Measurements from ENCODE around the gene PARVB.

The PARVB gene

DNA sequence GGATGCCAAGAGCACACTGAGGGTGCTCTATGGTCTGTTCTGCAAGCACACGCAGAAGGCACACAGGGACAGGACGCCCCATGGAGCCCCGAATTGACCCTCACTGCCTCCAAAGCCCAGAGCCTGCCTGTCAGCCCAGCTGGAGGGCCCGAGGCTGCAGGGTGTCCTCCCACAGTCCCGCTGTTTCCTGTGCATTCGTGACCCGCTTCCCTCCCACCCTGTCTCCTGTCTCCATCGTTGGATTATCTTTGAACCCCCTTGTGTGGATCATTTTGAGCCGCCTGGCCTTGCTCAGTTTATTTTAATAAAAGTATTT is 182.2 kb downstream of the PARVB start:
- DNase-seq: no peak

DNA sequence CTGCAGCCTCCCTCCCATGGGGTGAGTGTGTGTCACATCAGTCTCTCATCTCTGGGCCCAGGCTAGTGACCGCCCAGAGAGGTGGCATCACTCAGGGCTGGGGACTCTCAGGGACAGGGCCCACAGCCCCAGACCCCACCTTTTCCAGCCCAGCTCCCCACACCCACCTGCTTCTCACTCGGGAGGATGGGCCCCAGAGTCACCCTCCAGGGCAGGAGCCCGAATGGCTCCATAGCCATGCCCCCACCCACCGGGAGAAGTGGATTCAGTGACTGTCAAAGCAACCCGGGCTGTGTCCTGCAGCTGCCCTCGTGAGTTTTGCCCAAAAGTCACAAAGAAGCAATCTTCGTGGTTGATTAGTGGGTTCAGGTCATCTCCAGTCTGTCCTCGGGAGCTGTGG is 182.6 kb downstream of the PARVB start:
- no peak for DNase-seq

DNA sequence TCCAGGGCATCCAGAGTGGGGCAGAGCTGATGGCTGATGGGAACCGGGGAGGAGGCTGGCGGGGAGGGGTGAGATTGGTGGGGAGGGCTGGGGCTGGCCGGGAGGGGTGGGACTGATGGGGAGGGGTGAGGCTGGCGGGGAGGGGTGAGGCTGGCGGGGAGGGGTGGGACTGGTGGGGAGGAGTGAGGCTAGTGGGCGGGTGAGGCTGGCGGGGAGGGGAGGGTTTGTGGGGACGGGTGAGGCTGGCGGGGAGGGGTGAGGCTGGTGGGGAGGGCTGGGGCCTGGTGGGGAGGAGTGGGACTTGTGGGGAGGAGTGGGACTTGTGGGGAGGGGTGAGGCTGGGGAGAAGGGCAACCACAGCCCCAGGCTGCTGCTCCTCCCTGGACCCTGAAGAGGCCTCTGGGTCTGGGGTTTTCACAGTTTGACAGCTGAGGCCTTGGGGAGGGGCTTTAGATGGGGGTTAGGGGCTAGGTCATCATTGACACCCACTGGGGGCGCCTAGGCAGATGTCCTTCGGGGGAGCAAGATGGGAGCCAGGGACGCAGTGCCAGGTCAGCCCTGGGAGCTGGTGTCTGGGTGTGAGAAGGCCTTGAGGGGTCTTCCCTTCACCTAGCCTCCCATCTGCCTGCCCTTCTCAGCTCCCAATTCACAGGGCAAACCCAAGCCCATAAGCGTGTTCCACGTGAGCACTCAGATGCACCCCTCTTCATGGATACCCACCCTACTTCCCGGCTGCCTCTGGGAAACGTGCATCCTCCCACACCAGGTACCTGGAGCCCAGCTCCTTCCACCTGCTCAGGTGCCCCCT is 183.3 kb downstream of the PARVB start:
- no peak for DNase-seq

DNA sequence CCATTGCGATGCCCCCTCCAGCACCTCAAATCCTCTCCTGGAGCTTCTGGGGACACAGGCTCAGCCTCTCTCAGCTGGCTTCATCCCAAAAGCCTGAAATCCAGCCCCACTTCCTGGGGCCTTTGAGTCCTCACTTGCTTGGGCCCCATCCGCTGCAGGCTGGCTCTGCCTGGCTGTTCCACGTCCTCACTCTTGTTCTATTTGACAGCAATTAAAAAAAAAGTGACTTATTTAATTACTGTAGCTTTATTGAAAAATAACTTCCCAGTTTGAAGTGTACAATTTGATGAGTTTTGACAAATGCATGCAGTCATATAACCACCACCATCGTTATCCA is 183.8 kb downstream of the PARVB start:
- DNase-seq: no peak

DNA sequence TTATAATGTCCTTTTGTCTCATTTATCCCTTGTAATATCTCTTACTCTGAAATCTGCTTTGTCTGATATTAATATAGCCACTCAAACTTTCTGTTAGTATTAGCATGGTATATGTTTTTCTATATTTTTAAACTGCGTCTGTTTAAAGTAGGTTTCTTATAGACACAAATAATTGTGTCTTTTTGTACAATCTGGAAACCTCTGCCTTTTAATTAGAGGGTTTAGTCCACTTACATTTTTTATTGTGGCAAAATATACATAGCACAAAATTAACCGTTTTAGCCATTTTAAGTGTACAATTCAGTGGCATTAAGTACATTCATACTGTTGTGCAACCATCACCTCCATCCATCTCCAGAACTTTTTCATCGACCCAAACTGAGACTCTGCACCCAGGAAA is 185.2 kb downstream of the PARVB start:
- no peak for DNase-seq

DNA sequence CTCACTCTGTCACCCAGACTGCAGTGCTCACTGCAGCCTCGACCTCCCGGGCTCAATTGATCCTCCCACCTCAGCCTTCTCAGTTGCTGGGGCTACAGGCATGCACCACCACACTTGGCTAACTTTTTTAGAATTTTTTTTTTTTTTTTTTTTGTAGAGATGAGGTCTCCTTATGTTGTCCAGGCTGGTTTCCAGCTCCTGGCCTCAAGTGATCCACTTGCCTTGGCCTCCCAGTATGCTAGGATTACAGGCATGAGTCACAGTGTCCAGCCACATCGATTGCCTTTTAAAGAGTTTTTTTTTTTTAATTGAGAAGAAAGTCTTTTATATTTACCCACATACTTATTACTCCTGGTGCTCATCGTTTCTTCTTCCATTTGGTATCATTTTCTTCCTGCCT is 186.6 kb downstream of the PARVB start:
- no peak for DNase-seq

DNA sequence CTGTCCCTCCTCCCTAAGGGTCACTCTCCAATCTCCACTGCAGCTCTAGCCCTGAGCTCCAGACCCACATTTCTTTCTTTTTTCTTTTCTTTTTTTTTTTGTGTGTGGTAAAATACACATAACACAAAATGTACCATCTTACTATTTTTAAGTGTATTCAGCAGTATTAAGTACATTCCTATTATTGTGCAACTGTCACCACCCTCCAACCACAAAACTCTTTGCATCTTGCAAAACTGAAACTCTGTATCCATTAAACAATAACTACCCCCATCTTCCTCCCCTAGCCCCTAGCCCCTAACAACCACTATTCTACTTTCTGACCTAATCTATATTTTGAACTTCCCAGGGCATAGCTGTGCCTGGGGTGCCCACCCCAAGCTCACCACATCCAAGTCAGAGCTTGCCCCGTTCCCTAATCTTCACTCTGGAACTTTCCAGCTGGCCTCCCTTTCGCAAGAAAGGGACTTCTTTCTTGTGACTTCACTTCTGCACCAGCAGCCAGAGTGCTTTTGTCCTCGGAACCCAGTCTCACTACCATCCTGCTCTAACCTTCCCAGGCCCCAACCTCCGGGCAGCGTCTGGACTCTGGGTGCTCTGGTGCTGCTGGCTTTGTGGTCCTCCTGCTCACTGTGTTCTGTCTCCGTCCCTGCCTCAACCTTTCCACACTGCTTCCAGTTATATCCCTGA is 187.3 kb downstream of the PARVB start:
- DNase-seq: no peak

DNA sequence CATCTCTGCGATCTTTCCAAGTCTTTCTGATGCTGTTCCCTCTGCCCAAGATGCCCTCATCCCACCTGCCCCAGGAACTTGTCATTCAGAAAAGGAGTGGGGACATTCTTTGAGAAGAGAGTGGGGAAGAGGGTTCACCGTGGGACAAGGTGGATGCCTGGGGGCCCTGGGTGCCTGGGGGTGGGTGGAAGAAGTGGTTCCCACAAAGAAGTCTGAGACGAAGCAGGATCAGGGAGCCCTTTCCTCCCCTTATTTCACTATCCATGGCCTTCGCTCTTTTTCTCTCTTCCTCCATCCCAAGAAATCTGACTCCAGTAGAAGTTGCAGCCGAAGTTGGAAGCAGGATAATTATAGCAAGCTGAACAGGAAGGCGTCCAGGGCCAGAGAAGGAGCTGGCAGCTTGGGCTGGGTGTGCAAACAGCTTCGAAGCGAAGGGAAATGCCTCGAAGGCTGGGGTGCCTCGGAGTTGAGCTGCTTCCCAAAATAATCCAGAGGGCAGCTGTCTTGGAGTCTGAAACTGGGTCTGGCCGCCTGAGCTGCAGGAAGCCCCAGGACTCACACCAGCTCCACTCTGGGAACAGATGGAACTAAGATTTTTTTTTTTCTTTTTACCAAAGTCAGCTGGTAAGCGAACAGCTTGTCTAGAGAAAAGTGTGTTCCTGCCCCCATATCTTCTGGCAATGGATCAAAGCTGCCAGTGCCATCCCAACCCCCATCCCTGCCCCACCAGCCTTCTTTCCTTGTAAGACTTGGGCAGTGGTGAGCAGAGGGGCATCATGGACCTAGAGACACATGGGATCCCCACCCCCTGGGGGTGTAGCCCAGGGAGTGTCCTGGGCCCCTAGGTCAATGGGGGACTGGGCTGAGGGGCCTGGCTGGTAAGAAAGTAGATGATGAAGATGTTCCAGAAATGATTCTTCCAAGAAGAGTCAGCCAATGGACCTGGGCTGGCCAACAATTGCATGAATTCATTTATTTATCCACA is 188.1 kb downstream of the PARVB start:
- DNase-seq: no peak

DNA sequence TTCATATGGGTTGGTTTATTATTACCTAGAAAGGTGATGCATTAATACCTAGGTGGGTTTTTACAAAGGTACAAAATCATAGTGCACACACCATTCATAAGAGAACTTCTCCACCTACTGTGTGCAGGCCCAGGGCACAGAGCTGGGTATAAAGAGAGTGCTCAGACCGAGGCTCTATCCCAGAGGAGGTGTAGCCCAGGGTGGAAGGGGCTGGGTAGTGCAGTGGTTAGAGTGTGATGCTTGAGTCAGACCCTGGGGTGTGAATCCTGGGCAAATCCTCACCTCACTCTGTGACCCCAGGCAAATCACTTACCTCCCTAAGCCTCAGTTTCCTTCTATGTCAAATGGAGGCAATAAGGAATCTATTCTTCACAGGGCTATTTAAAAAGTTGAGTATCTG is 188.8 kb downstream of the PARVB start:
- DNase-seq: no peak

DNA sequence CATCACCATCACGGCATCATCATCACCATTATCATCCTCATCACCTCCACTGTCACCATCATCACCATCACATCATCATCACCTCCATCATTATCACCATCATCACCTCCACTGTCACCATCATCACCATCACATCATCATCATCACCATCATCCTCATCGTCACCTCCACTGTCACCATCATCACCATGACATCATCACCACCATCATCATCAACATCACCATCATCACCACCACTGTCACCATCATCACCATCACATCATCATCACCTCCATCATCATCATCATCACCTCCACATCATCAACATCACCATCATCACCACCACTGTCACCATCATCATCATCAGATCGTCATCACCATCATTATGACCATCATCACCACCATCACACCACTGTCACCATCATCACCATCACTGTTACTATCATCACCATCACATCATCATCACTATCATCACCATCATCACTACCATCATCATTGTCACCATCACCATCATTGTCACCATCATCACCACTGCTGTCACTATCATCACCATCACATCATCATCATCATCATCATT is 189.5 kb downstream of the PARVB start:
- DNase-seq: no peak

DNA sequence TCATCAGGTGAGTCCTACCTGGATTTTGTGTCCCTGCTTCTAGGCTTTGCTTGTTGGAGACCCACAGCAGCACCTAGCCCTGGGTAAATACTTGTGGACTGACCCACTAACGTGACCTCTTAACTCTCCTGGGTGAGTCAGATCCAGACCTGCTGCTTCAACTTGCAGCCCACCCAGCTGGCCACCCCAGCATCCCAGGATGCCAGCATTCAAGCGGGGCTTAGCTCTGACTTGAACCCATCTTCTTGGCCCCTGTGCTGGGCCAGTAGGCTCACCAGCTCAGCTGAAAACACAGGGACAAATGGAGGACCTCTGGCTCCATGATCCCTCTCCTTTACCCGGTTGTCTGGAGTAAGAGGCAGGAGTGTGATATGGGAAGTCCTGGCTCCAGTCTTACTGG is 190.1 kb downstream of the PARVB start:
- no peak for DNase-seq

DNA sequence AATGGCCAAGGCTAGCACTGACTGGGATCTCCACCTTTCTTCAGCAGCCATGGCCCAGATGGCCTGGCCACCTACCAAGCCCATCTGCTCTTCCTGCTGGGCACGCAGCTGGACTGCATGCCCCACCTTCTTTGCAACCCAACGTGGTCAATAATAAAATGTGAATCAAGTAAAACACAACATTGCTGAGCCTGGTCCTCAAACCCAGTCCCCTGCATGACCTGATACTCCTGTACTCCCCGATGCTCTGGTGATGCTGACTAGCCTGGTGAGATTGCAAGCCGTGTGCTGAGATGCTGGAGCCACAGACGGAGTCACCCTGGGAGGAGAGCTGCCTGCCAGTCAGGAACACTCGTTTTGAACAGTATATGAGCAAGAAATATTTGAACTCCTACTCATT is 190.7 kb downstream of the PARVB start:
- no peak for DNase-seq

DNA sequence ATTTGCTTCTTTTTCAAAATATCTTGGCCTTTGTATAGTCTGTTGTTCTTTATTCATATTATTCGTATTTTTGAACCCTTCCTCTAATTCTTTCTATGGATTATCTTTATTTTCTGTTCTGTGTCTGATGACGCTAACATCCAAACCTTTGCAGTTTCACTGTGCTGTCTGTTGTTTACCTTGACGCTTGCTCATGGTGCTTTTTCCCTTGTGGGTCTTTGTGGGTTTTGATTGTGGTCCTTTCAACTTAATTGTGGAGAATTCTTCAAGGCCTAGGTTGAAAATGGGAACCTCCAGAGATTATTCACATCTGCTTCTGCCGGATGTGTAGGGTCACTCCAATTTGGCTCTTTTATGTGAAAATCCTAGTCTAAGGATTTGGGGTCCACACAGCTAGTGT is 191.2 kb downstream of the PARVB start:
- no peak for DNase-seq

DNA sequence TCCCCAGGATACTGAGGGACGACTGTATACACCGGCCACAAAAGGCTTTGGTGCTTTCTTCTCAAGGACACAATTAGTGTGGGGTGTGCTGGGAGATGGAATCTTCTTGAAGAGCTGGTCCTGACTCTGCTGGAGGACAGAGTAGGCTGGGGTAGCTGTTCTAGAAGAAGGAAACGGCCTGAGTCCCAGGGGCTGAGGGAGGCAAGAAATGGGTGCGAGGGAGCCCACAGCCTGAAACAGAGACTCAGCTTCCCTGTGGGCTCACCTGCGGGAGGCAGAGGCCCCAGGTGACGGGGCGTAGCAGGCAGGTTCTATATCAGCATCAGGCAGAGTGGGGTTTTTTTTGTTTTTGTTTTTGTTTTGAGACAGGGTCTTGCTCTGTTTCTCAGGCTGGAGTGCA is 193.2 kb downstream of the PARVB start:
- DNase-seq: no peak

DNA sequence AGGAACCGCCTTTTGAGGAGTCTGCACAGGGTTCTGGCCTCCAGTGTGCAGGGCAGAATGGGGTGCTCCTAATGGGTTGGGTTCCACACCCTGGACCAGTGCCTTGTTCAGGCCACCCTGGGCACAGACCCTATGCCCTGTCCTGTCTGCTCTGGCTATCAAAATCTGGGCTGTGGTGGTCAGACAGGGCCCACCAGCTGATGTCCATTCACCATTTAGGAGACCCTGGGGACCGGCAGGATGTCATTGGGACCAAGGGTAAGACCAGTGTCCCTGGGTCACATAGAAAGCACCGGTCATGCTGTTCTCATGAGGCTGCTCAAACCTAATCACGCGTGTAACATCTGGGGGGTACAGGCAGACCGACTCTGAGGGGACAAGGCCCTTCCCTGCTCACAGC is 194.0 kb downstream of the PARVB start:
- DNase-seq: no peak

DNA sequence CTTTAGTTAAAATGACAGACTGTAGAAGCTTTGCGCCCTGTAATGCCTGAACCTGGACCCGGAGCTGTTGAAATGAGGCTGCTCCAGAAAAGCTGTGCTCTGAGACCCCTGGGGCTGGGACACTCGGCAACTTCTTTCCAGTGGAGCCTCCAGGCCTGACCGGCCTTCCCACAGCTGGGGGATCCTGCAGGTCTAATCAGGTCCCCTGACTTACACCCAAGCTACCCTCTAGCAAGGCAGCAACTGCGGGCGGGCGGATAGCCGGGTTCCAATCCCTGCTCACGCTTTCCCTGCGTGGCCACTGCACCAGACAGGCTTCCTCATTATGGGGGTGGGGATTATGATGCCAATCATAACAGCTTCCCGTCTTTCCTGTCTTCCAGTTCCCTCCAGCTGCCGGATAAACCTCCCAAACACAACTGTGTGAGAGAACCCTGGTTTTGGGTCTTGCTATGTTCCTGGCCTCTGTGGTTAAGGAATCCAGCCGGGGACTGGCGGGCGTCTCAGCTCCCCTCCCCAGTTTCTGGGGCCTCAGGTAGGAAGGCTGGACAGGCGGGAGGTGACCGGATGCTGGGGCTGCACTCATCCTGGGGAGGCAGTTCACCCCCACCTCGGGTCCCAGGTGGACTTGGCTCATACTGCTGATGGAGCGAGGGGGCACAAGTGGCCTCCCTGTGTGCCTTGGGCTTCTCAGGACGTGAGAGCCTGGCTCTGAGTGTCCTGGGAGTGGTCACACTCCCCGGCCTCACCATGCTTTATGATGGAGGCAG is 195.2 kb downstream of the PARVB start:
- DNase-seq: no peak

DNA sequence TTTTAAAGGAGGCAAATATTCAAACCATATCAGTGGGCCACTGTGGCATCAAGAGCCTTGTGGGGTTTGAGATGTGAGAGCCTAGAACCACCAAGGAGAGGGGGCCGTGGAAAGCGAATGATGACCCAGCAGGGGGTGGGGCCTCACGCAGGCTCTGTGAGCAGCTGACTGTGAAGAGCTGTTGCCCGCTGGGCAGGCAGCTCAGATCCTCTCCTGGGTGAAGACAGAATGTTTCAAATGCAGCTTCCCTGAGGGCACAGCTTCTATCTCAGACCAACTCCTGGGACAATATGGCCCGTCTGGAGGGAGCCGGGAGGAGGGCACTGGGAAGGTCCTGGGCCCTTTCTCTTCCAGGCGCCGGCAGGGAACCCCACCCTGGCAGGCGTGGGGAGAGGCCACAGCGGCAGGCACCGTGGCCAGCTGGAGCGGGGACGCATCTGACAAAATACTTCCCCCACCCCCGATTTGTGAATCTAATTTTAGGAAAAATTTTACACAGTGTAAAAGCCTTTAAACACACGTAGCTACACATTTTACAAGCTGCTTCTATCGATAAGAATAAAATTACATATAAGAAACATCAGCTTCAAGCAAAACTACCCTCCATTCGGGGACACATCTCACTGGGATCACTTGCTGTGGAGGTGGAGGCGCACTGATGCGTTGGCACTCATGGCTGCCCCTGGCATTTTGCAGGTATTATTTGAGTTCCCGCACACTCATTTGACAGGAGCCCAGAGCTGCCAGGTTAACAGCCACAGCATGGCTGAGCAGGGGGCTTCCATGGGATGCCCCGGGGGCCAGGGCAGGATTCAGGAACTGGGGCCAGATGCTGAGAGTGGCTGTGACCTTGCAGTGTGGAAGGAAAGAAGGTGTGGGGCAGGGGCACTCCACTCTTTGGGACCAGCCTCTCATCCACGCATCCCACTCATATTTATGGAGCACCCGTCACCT is 196.9 kb downstream of the PARVB start:
- no peak for DNase-seq

DNA sequence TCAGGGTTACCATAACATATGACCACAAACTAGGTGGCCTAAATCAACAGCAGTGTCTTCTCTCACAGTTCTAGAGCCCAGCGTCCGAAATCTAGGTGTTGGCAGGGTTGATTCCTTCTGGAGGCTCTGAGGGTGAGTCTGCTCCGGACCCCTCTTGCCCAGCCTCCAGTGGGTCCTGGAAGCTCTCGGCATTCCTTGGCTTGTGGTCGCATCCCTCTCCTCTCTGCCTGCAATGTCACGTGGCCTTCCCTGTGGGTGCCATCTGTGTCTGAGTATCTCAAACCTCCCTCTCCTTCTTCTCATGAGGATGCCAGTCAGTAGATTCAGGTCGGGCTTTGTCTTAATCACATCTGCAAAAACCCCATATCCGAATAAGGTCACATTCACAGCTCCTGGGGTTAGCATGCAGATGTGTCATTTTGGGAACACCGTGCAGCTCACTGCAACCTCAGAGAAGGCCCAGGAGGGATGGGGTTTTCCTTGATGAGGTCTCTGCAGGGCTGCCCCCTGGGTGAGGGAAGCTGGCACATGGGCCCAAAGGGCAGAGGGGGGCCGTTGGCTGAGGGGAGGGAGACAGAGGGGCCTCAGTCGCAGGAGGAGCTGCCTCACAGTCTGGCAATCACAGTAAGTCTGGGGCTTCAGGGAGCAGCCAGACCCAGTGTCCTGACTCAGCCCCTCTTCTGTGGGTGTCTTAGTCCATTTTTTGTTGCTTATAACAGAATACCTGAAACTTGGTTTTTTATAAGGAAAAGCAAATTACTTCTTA is 197.8 kb downstream of the PARVB start:
- no peak for DNase-seq

All from CD4-positive, alpha-beta T cell treated with Interleukin-10 for 1 hour (primary cell).